DMS153 (cell line): ENCODE measurements around the gene RNF144A.

Source experiments
- DNase-seq: peaks from one replicate; lab custom pipeline; 2025; lab: John Stamatoyannopoulos, UW

RNF144A gene

DNA sequence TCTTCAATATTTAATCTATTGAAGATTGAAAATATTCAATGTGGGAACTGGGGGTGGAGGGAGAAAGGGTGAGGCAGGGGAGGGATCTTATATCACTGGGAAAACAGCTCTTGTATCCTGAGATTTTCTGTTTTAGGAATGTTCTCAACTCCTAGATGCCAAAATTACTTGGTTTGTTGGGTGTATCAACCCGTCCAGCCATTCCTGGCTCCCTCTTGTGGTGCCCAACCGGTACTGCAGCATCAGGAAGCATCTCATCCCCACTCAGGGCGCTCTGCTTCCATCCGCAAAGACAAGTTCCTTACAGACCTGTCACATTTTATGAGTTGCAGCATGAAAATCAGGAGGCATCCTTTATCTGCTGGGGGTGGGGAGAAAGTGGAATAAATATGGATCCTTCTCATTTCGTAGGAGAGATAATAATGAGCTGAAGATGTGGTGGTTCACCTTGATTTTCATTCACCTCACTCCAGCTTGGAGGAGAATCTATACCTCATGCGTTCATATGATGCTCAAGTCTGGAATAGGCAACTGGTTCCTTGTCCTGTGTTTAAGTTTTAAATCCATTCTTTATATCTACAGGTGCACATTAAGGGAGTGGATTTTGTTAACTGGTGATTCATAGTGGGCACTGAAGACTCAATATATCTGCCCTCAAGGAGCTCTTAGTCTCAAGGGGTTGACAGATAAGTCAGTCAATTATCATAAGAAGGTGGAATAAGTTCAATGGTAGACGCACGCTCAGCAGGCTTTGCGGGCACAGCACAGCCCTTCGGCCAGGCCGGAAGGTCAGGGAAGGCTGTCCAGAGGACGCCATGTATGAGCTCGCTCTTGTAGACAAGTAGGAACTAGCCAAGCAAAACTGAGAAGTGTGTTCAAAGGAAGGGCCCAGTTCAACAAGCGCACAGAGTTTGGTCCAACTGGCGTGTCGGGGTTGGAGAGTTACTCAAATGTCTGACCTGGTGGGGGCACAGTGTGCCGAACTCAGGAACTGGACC lies 127.3 kb downstream of the RNF144A start:
- no peak for DNase-seq

DNA sequence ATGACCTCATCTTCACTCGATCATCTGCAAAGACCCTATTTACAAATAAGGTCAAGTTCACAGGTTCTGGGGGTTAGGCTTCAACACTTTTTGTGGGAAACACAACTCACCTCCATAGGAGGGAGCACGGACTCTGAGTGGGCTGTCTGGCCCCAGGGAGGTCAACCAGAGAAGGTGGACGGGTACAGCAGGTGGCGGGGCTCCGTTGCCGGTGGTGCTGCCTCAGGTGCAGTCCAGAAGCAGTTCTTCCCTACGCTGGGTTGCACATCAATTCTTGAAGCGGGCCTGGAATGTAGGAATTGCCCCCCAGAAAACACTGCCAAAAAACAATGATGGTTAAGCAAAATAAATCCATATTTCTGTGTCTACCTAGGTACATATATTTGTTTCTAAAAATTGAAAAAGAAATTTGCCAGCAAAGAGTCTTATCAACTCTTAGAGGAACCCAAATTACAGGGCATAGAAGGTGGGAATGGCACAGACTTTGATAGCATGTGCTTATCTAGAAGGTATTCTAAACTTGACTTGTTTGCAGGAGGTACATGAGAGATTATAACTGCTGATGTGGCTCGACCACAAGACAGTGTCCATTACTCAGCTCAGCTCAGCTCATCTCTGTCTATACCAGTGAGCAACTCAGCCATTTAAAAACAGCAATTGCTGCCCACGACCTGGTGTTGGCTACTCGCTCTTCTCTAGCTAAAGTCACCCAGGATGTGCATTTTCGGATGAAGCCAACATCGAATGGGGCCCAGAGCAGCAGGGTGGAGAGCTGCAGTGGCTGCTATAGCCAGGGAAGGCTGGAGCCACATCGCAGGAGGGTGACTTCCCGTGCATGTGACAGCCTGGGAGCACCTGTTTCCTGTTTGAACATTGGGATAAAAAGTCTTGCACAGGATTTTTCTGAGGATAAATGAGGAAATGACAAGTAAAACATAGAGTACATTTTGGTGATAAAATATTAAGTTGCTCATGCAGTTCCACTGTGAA lies 128.7 kb downstream of the RNF144A start:
- no peak for DNase-seq

DNA sequence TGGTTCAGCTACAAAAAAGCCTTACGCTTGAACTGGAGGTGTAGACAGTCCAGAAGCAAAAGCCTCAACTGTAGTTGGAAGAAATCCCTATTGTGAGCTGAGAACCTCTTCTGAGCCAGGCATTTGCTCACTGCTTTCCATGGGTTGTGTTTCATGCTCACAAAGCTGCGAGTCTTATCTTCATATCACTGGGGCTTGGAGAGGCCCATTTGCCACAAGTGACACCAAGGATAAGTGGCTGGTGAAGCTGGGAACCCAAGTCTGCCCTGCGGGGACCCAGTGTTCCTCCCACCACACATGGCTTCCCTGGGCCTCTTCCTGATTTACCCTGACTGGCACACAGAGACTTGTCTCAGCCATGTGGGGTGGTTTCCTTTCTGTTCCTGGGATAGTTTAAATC lies 130.4 kb downstream of the RNF144A start:
- DNase-seq = no peak

DNA sequence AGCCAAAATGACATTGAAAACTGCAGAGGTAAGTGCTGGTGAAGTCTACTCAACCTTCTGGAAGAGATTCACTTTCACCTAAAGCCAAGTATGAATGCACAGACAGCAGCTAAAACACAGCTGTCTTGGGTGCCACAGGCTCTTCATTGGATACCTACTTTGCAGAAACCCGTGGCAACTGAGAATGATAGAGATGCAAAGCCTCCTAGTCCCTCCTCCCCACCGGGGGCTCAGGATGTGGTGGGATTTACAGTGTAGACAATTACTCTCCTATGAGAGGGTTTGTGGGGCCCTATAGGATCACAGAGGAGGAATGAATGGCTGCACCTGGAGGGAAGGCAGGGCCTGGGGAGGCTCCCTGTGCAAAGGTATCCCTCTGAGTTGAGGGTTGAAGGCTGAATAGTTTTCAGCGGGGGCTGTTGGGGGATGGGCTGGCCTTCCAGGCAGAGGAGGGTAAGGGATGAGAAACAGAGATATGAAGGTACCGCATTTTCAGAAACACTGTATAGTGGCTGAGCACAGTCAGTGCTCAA lies 131.6 kb downstream of the RNF144A start:
- DNase-seq = no peak

DNA sequence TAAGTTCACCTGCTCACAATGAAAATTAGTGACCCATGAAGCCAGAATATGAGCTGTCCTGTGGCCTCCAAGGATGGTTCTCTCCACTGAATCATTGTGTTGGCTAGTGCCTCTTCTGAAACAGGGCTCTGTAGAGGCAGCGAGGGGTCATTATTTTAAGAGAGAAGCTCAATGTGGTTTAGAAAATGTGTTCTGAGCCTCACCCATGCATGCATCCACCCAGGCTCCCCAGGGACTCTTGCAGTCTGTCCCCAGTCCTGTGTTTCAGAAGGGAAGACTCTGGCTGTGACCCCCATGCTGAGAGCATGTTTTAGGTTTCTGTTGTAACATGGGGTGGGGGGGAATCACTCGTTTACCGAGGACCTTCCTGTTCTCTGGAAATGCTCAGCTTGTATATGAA lies 135.2 kb downstream of the RNF144A start:
- no peak for DNase-seq

DNA sequence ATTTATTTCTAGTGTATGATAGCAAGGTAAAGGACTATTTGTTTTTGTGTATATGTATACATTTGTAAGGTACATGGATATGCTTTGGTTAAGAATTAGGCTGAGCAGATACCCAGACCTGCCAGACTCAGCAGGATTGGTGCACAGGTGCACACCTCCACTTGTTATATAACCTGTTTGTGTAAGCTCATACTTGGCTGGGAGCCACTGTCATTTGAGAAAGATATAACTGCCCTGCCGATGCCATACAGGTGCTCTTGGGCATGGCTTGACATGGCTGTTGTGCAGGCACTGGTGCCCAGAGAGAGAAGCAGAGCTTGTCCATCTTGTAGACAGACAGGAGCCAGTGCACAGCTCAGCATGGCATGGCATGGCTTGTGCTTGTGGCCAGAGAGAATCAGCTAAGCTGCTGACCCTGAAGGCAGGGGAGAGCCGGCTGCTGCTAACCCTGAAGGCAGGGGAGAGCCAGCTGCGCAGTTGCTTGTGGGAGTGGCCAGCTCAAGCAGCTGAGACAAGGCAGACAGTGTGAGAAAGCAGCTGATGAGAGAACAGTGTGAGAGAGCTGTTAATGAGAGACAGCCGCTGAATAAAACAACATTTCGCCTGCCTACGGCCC lies 136.5 kb downstream of the RNF144A start:
- DNase-seq = peak; percentile 90

DNA sequence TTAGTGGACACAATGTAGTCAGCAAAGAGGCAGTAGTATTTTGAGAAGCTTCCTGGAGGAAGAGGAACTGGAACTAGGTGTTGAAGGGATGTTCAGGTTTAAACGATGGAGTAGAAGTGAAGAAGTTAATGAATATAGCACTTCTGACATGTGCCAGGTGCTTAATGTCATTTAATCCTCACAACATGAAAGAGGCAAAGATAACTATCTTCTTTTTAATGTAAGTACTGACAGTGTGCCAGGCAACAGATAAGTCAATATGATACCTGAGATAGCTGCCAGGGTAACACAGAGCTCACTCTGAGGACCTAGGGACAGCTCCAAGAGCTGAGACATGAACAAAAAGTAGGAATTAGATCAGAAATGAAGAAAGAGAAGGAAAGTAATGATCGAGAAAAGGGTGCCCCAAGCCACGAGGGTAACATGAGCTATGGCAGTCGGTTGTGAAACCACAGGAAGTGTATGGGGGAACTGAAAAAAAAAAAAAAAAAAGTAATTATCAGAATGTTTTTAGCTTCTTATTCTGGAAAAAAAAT lies 140.7 kb downstream of the RNF144A start:
- DNase-seq = peak; percentile 40

DNA sequence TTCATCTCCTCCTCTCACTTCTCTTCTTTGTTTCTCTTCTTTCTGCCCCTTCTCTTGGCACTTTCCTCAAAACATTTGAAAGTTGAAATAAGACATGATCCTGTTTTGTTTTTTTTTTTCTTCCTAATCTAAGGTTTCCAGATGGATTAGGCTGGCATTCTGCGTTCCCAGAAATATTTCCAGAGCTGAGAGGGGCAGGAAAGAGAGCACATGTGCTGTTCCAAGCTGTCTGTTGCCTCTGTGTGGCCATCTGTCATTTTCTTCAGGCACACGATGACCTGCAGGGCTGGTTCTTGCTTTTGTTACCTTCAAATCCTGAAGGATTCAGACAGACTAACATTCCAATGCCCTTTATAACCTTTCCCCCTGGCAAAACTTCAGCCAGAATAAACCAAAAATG lies 142.9 kb downstream of the RNF144A start:
- no peak for DNase-seq

DNA sequence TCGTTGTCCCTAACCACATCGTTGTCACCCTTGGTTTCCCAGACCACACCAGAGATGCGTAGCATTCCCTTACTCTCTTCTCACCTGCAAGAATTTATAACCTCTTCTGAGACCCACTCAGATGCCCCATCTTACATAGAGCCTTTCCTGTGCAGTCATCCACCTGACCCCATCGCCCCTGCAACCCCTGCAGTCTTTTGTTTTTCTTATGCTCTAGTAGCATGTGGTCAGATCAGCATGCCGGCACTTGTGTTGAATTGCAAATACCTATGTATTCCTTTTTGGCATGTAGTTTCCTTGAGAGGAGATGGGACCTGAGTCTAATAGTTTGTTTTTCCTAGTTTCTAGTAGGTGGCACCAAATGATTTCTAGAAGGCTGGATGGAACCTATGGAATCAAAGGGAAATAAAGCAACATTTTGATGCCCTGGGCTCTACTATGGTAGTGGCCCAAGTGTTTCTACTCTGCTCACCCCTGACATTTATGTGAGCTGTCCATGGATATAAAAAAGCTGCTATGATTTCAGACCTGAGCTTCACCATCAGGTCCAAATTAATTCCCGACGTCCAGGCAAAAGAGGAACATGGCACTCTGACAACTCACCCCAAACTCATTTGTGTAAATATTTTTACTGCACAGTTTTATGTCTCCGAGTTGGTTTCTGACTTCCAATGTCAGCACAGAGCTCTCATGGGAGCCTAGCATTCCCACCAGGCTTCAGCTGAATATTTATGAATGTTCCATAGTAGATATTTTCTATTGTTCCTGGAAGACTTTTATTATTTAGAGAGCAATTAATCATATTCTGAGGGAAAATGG lies 143.6 kb downstream of the RNF144A start:
- no peak for DNase-seq

DNA sequence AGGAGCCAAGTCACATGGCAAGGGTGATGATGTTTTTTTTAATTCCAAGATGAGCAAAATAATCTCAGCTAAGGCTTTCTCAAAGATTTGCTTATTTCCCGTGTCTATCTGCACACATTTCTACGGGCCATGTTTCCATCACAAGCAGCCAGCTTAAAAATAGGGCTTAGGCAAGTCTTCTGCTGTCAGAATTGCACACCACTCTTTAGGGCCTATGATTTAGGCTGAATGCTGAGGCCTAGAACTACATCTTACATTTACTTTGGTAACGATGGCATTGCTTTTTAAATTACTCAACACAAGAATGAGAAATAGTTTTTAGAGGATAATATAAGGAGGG lies 144.2 kb downstream of the RNF144A start:
- no peak for DNase-seq

DNA sequence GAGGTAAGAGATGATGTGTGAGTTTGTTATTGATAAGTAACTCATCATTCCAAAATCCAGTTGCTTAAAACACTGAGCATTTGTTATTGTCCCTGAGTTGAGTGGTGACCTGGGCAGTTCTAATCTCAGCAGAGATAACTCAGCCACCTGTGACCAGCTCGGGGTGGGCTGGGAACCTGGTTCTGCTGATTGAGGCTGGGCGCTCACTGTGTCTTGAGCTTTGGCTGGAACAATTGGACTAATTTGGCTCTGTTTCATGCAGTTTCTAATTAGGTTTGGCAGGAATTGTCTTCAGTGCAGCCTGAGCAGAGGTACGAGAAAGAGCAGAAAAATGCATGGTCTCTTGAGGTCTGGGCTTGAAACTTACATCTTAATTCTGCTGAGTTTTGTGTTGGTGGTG lies 144.7 kb downstream of the RNF144A start:
- no peak for DNase-seq

DNA sequence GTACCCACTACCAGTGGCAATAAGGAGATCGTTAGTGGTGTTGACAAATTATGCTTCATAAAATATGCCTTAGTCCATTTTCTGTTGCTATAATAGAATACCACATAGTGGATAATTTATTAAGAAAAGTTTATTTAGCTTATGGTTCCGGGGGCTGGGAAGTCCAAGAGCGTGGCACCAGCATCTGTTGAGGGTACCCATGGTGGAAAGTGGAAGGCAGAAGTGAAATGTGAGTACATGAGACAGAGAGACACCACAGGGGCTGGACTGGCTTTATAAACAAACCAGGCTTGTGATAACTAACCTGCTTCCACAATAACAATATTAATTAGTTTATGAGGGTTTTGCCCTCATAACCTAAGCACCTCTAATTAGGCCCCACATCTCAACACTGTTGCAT lies 146.6 kb downstream of the RNF144A start:
- no peak for DNase-seq

DNA sequence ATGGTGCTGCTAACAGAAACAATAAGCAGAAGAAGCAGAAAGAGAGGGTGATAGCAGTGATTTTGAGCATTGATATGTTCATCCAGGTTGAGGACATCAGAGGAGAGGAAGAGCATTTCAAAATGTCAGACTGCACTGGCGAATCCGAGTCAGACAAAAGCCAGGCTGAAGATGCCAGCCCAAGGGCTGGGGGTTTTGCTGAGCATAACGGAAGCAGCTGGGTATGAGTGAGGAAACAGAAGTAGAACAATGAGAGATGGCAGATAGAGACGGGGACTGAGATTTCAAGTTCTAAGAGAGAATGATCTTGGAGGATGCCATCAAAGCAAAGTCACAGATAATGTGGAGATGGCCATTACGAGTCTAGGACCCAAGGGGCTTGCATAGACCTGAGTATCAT lies 151.2 kb downstream of the RNF144A start:
- no peak for DNase-seq

DNA sequence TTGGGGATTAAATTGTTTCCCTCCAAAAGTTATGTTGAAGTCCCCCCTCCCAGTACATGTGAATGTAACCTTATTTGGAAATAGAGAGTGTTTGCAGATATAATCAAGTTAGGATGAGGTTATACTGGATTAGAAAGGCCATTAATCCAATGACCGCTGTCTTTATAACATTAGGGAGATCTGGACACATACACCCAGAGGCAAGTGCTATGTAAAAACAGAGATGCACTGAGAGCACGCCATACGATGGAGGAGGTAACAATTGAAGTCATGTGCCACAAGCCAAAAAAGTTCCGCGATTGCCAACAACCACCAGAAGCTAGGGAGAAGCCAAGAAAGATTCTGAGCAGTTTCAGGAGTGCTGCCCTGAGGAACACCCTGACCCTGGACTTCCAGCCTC lies 153.3 kb downstream of the RNF144A start:
- no peak for DNase-seq

DNA sequence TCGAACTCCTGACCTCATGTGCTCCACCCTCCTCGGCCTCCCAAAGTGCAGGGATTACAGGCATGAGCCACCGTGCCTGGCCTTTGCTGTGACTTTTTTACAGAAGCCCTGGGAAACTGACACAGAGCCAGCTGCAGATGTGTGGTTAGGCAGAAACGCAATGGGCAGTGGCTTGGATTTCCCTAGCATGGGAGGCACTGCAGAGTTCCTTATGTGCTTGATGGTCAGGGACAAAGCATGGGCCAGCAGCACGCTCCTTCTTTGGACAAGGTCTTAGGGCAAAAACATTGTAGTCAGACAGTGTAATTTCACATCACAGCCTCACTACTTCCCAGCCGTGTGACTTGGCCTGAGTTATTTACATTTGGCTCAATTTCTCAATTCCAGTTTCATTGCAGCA lies 153.9 kb downstream of the RNF144A start:
- no peak for DNase-seq

DNA sequence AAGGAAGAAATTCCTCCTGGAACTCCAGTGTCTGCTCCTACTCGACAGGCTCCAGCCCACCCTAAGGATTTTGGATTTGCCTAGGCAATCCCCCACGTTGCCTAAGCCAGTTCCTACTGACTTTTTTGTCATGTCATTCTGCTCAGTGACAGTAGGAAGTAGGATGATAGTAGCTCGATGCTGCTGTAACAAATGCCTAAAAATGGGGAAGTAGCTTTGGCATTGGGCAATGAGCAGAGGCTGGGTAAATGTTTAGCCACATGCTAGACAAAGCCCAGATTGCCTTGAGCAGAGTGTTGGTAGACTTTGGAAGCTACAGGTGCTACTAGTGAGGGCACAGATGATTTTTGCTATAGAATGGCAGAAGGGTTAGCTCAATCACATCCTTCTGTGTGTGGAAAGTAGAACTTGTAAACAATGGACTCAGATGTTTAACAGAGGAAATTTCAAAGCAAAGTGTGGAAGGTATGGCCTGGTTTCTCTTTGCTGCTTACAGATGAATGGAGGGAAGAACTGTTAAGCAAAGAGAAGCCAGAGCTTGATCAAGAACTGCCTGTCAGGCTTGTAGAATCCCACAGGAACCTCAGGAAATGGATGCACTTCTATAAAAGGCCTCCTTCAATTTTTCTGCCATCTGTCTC lies 154.8 kb downstream of the RNF144A start:
- no peak for DNase-seq

DNA sequence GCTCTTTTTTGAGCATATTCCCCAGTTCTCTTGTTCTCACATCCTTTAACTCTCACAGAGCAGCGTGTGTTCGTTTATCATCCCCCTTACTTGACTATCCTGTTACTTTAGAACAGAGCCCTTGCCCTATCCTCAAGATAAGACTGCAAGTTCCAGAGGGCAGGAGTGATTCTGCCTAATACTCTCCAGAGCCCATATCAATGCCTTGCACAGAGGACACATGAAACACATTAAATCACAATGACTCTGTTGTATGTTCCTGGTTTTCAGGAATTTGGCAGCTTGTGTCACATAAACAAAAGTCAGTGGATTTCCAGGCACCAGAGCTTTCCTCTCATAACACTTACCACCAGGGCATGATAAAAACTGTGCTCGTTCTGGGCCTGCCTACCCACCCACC lies 156.7 kb downstream of the RNF144A start:
- DNase-seq = no peak

DNA sequence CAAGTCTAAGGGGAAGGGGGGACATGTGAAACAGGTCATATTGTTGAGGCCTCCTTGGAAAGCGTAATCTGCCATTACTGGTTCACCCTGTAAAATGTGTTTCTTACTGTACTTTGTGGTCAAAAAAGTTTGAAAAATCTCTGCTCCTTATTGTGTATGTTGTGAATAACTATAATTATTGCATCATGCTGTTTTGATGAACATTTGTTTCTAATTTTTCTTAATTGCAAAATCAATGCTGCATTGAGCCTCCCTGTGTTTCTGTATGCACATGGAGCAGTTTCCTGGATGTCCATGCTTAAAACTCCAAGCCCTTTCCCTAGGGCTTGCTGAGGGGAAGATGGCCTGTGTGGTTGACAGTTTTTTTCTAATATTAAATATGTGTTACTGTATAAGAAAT lies 158.6 kb downstream of the RNF144A start:
- no peak for DNase-seq

DNA sequence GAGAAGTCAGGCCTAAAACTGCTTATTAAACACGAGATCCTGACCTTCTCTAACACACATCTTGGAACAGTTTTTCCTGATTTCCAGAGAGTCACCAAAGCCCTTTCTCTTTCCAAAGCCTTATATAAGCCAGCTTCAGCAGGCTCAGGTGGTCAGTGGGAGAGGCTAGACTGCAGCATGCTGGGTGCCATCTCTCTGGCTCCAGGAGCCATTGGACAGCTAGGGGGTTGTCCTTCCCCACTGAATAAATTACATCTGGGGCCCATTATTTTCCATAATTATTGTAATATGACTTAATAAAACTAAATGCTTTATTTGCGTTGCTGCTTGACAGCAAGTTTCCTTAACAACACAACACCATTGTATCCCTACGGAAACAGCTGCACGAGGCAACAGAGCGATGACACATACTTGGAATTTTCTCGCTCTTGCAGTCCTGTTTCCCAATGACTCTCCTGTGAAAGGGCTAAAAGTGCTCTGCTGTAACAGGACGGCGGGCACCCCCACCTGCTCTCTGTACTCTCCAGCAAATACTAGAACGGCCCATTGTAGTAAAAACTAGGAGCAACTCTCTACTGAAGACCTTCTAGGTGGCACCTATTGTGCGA lies 160.6 kb downstream of the RNF144A start:
- no peak for DNase-seq
